GM12801 (cell line): ENCODE measurements around the gene RPS14.

Experiments used
- CTCF ChIP-seq: IDR thresholded peaks from one replicate; pipeline ENCODE4 v1.5.1; 2011; ENCODE audit warnings: control low read depth; ENCODE audit not compliant: insufficient read length; ENCODE audit errors: extremely low read depth

The RPS14 gene

GRCh38 chr5:150492621-150493020 is 43.1 kb upstream of the RPS14 start:
- no peak for TF ChIP-seq CTCF

GRCh38 chr5:150491876-150492275 is 42.3 kb upstream of the RPS14 start:
- TF ChIP-seq CTCF, result no peak

GRCh38 chr5:150490754-150491153 is 41.2 kb upstream of the RPS14 start:
- TF ChIP-seq CTCF, result no peak

GRCh38 chr5:150490296-150490669 is 40.7 kb upstream of the RPS14 start:
- no peak for TF ChIP-seq CTCF

- no peak for TF ChIP-seq CTCF
Measured at GRCh38 chr5:150489360-150490295, 40.1 kb upstream of the RPS14 start.

GRCh38 chr5:150488519-150489359 is 39.2 kb upstream of the RPS14 start:
- no peak for TF ChIP-seq CTCF
